GM19193 (cell line): ENCODE data around the gene ERGIC1.

Experiments used
- POLR2A ChIP-seq: IDR thresholded peaks from 4 replicates; pipeline ENCODE4 v1.6.1; 2011; ENCODE audit not compliant: insufficient read depth, insufficient read length; ENCODE audit errors: extremely low read depth

The ERGIC1 gene

DNA sequence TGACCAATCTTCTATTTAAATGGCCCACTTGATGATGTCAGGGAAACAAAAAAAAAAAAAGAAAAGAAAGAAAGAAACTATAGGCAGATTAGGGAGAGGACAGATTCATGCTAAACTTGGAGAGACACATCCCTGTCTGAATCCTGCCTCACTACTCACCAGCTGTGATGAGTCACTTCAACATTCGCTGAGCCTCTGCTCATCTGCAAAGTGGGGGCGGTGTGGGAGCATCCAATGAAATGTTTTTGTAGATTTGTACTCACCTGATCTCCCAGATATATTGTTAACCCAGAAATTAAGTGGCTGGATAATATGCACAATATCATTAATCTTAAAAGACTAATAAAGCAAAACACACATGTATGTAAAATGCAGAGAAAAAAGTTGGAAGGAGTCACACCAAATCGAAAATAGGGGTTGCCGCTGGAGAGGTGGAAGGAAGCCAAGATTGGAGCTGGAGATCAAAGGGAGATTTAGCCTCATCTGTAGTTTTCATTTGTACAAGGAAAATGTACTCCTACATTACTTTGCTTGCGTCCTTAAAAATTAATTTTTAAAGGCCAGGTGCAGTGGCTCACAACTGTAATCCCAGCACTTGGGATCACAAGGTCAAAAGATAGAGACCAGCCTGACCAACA lies 17.0 kb upstream of the ERGIC1 start:
- TF ChIP-seq POLR2A, result no peak

DNA sequence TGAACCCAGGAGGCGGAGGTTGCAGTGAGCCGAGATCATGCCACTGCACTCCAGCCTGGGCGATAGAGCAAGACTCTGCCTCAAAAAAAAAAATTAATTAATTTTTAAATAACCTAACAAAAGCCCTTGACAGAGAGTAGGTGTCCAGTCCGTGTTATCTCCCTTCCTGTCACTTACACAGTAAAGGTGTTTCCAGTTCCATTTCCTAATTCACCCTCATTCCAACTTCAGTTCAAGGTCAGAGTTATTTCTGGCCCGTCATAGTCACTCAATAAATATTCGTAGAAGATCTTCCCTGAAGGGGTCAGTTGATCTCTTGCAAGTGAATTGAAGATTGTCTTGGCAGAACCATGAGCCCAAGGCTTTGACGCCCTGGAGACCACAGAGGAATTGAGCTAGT lies 16.4 kb upstream of the ERGIC1 start:
- no peak for TF ChIP-seq POLR2A

DNA sequence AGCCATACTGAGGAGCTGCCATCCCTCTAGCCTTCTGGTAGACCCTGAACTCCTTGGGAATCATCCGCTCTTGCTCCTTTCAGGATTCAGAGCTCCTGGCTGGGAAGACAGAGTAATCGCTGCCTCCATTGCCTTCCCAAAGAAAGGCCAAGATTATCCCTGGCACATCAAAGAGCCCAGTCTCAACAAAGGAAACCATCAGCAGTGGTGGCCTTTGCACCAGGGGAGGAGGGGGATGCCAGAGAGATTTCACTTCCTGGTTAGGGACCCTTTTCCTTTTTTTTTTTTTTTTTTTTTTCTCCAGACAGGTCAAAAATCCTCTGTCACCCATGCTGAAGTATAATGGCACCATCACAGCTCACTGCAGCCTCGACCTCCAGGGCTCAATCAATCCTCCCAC lies 16.0 kb upstream of the ERGIC1 start:
- TF ChIP-seq POLR2A, result no peak

DNA sequence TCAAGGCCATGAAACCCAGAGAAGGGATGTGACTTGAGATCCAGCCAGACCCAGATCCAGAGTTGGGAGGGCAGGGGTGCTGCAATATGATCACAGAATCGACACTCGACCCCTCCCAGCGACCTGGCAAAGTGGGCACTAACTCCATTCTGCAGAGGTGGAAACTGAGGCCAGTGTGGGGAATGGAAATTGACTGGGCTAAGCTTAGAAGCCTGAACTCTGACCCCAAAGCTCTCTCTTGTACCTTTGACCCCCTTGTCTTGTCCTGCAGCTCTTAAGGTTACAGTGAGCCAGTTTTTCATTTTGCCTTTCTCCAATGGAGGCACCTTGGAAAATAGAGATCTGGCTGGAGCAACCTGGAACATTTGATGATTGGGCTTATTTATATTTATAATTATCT lies 14.5 kb upstream of the ERGIC1 start:
- TF ChIP-seq POLR2A, result no peak

DNA sequence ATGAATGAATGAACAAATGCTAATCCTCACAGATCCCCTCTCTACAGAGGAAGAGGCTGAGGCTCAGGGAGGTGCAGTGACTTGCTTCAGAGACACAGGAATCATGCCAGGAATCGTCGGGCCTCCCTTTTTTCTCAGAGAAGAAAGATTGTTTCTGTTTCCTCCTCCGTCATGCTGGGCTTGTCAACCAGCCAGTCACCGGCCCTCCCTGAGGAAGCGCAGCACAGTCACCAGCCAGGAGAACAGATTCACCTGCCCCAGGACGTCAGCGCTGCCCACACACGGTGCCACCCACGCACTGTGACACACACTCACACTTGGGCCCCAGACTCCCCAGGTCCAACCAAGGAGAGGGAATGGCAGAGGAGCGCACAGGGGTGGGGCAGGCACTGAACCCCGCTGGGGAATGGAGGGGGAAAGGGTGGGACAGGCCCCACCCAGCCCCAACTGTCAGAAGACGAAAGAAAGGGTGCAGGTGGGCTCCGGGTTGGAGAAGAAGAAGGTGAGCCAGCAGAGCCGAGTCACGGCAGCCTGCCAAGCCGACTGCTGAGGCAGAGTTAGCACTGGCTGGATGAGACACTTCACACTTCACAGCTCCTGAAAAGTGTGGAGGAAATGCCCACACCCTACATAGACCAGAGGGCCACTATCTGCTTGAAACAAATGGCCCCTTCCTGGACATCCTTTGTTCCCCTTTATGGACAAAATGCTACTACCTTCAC lies 13.8 kb upstream of the ERGIC1 start:
- no peak for TF ChIP-seq POLR2A

DNA sequence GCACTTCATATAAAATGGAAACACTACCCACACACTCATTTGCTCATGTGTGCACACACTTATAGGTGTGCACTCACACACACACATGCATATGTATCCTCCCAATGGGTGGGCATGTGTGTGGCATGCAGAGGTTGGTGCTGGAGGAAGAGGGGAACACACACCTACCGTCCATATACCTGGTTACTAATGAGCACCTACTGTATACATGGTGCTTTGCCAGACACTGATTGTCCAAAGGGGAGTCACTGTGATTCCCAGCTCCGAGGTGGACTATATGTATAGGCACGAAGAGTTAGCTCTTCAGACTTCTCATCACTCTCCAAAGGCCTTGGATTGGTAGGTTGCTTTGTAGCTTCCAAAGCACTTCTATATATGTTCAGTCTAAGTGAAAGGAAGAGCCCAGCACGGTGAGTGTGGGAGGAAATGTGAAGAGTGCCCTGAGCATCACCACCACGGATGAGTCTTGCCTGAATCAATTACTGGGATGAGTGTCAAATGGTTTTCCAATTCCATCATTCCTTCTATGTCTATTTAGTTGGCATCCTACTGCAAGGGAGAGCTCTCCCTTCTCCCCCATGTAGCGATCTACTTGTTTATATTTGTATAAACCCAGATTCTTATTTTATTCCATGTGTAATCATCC lies 12.6 kb upstream of the ERGIC1 start:
- no peak for TF ChIP-seq POLR2A

DNA sequence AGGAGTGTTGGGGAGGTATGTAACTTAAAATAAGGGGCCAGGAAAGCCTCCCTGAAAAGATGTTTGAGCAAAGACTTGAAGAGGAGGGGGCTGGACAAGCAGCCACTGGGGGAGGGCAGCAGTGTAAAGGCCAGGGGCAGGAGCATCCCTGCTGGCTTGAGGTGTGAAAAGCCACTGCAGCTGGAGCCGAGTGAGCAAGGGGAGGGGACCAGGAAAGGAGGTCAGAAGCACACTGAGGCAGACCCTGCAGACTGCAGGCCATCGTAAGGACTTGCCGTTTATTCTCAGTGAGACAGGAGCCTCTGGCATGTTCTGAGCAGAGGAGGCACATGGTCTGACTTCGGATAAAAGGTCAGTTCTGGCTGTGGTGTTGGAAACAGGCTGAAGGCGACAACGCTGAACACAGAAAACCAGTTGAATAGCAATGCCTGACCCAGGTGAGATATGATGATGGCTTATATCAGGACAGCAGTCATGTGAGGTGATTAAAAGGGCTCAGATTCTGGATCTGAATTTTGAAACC lies 10.2 kb upstream of the ERGIC1 start:
- no peak for TF ChIP-seq POLR2A

DNA sequence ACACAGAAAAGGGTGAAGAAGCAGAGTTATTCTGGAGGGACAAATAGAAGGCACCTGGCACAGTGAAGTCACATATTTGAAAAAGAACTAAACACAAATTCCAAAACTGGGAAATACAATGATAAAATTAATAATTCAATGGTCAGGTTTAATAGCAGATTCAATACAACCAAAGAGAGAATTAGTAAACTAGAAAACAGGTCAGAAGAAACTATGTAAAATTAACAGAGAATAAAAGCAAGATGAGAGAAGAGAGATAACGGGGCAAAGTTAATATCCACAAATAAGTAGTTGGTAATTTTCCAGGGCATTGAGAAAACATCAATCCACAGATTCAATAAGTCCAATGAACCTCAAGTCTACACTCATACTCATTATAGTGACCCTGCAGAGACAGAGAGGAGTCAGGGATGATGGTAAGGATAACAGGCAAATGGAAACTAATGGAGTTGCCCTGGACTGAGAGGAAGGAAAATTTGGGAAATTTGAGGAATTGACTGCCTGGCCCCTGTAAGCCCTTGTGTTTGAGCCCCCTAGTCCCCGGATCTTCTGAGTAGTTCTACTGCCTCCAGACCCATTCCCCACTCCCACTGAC lies 8.3 kb upstream of the ERGIC1 start:
- no peak for TF ChIP-seq POLR2A

DNA sequence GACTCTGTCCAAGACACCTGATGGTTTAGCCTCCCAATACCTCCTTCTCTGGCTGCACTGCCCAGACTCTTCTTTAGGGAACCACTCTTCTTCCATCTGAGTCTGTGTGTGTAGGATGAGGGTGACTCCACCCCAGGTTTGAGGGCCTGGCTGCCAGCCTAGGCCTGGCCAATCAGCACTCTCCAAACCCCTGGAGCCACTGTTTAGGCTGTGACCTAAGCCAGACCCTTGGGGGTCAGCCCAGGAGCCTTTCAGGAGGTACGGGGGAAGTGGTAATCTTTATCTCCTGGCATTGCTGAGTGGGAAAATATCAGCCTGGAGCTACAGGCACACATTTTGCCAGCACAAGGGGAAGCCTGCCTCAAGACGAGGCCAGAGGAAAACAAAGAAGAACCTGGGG lies 6.2 kb upstream of the ERGIC1 start:
- TF ChIP-seq POLR2A, result no peak

DNA sequence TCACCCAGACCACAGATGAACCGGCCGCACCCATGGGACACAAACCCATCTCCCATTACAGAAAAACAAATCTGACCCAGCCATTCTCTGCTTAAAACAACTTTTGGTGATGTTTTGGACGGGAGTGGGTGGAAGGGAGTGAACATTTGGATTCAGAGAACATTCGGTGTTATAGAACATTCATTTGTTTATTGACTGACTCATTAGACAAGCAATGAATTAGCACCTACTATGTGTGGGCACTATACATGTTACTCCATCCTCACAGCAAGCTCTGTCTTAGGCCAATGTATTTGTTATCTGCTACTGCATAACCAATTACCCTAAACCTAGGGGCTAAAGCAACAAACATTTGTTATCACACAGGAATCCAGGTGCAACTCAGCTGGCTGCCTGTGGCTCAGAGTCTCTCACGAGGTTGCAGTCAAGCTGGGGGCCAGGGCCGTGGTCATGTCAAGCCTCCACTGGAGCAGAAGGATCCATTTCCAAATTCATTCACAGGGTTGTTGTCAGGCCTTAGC lies 5.1 kb upstream of the ERGIC1 start:
- no peak for TF ChIP-seq POLR2A

DNA sequence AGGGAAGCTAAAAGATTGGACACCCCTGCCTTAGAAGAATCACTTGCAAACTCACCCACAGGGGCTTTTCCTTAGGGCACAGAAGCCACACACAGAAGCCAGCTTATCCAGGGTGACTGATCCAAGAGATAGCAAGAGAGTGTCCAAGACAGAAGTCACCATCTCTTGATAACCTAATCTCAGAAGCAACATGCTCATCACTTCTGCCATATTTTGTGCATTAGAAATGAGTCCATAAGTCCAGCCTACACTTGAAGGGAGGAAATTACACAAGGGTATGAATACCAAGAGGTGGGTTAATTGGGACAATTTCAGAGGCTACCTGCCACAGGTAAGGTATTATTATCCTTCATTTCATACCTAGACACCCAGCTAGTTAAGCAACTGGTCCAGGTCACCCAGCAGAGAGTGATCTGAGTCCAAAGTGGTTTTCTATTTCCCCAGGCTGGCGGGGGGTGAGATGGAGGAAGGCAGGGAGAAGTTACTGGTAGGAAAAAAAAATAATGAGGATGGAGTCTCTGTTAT lies 3.7 kb upstream of the ERGIC1 start:
- TF ChIP-seq POLR2A, result no peak

DNA sequence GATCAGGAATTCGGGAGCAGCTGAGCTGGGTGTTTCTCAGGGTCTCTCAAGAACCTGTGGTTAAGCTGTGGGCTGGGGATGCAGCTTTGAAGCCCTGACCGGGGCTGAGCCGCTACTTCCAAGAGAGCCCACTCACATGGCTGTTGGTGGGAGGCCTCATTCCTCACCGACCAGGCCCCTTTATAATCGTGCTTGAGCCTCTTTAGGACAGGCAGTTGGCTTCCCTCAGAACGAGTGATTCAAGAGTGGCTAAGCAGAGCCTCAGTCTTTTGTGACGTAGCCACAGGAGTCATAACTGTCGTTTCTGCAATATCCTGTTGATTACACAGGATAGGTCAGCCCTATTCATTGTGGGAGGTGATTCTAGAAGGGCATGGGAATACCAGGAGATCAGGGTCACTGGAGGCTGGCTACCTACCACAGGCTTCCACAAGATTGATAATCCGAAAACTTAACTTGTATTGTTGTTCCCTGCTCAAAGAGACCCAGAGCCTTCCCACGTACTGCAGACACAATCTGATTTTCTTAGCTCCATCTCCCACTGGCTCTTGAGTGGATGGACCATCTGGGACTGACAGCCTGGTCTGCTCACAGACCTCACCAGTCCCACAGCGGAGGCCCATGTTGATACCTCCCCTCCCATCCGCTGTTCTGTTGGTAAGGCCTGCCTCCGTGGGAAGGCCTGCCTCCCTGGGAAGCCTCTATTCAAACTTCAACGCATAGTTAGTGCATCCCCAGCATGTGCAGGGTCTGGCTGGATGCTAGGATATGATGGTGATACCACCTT lies 3.0 kb upstream of the ERGIC1 start:
- TF ChIP-seq POLR2A, result no peak

DNA sequence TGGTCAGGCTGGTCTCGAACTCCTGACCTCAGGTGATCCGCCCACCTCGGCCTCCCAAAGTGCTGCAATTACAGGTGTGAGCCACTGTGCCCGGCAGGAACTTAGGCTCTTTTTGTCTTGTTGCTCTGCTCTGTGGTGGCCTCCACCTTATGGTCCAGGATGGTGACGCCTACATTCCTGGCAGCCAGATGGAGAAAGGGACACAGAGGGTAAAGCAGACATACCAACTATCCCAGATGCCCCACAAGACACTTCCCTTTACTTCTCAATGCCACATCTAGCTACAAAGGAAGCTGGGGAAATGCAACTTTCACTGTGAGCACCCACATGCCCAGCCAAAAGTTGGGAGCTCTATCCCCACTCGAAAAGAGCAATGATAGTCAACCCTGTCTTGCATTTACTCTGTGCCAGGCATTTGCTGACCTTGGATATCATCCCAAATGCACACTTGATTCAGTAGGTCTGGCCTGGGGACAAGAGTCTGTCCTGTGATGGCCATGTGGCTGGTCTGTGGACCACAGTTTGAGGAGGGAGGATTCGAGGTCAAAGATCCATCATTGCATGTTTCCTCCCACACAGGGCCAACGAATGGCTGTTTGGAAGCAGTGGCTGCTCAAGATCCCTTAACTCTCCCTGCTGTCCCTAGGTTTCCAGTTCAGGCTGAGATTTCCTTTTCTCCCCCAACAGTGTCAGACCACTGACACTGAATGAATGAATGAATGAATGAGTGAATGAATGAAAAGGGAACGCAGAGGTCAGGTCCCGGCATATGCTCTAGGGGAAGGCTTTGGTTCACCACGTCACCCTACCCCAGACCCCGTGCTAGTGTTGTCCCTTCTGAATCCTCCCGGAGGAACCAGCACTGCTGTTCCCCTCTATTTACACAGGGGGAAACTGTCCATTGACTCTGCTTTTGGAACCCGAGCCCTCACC lies 1.4 kb upstream of the ERGIC1 start:
- no peak for TF ChIP-seq POLR2A

DNA sequence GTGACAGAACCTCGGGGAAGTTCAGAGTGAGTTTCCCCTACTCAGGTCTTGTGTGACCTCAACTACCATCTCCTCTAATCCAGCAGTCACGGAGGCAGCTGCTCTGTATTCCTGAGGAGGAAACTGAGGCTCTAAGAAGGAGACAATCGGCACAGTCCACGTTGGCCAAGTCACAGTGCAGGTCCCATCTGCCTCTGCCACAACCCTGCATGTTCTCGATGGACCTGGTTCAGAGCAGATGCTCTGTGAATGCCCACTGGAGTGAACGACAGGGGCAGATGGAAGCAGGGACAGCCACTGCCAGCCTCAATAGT lies 722 bp upstream of the ERGIC1 start:
- no peak for TF ChIP-seq POLR2A
